ENCODE data around the gene XAF1. TPM values are rescaled to one million over a fixed set of nuclear protein-coding genes. Genes with fewer than 3 reads are reported as not detected.

The XAF1 gene
- total and polyA plus RNA-seq, 9 of the 15 experiments (the other 6 are each of a cell fraction or from before 2014, with no cell fraction given), result 0.07 to 0.22 (median 0.11) TPM; not detected in 4

DNA sequence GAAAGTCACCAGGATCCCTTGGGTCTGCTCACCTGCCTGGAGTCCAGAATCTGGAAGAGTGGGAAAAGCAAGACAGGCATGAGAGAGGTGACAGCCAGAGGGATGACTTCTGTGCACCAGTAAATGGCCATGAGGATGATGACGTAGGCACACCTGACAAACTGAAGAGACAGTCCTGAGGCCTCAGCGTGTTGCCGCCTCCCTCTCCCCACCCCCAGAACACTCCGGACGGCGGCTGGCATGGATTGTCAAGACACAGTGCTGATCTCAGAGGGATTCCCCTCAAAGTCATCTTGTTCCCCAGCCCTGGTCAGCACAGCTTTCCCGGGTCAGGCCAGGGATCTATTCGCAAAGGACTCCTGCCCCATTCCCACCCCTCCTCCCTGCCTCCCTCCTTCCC is 48.9 kb upstream of the XAF1 start:
- FAIRE-seq, result no peak
- H3K27me3 ChIP-seq (ENCODE audit: control insufficient read depth in 2 of 2, insufficient read depth in 2 of 2, low read length in 2 of 2), result peaks cover 0 to 48% of the 10 kb centered on the region in 2 experiments; a peak in 3 of 5 replicates
- BruUV-seq (replicated peaks), result no TSS peak
- in situ Hi-C loops (cut with MboI) (no loop called here), intact Hi-C loops (cut with micrococcal nuclease) (no loop called here)
- DNase-seq (ENCODE audit: extremely low read depth in 1 of 4, low spot score in 3 of 4), result no peak
- H3K4me3 ChIP-seq, result no peak overlapping the region
- no peaks in the 10 kb centered on the region for H3K36me3 ChIP-seq (ENCODE audit: control insufficient read depth, insufficient read depth, low read length)
- TF ChIP-seq NCOA2 (IDR thresholded peaks at IDR 0.05; ENCODE audit: partially characterized antibody in 2 of 2), result no peak
- TF ChIP-seq XRCC4 (IDR thresholded peaks at IDR 0.05; ENCODE audit: extremely low read depth, insufficient read depth, insufficient read length), result no peak
- no peak for TF ChIP-seq NFIX (CRISPR knock-in tag; IDR thresholded peaks at IDR 0.05; ENCODE audit: low read depth)
- no peak for TF ChIP-seq ZNF79 (CRISPR knock-in tag; IDR thresholded peaks at IDR 0.05; ENCODE audit: low read depth)
- no peak for TF ChIP-seq SIN3A (IDR thresholded peaks at IDR 0.05; ENCODE audit: borderline replicate concordance in 2 of 2, control insufficient read depth in 1 of 2, low read depth in 2 of 2, low read length in 2 of 2)
- TF ChIP-seq ZNF224 (CRISPR knock-in tag; IDR thresholded peaks at IDR 0.05), result no peak
- TF ChIP-seq RAD21 (CRISPR knock-in tag; conservative IDR thresholded peaks at IDR 0.05 in 1 of 2, IDR thresholded peaks at IDR 0.05 in 1 of 2), result no peak
- no peak for TF ChIP-seq ZBED1 (IDR thresholded peaks at IDR 0.05)
- no peak for TF ChIP-seq MYBL2 (IDR thresholded peaks at IDR 0.05; ENCODE audit: low read depth)
- TF ChIP-seq MYBL2 (CRISPR knock-in tag; IDR thresholded peaks at IDR 0.05; ENCODE audit: borderline replicate concordance), result no peak
- TF ChIP-seq, protein P1, sequence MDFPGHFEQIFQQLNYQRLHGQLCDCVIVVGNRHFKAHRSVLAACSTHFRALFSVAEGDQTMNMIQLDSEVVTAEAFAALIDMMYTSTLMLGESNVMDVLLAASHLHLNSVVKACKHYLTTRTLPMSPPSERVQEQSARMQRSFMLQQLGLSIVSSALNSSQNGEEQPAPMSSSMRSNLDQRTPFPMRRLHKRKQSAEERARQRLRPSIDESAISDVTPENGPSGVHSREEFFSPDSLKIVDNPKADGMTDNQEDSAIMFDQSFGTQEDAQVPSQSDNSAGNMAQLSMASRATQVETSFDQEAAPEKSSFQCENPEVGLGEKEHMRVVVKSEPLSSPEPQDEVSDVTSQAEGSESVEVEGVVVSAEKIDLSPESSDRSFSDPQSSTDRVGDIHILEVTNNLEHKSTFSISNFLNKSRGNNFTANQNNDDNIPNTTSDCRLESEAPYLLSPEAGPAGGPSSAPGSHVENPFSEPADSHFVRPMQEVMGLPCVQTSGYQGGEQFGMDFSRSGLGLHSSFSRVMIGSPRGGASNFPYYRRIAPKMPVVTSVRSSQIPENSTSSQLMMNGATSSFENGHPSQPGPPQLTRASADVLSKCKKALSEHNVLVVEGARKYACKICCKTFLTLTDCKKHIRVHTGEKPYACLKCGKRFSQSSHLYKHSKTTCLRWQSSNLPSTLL (IDR thresholded peaks at IDR 0.05), result no peak
- no peak for TF ChIP-seq CXXC5 (CRISPR knock-in tag; IDR thresholded peaks at IDR 0.05)
- no peak for TF ChIP-seq KAT7 (CRISPR knock-in tag; IDR thresholded peaks at IDR 0.05; ENCODE audit: borderline replicate concordance)
- no peak for TF ChIP-seq KDM2B (CRISPR knock-in tag; IDR thresholded peaks at IDR 0.05)
- no peak for TF ChIP-seq PHF8 (IDR thresholded peaks at IDR 0.05; ENCODE audit: borderline replicate concordance, low read length)
- H3K9ac ChIP-seq (ENCODE audit: insufficient read depth in 1 of 2, low read depth in 2 of 2, low read length in 2 of 2), result no peak overlapping the region
- no peaks in the 10 kb centered on the region for H3K9me3 ChIP-seq (replicated peaks; ENCODE audit: control insufficient read depth, insufficient read depth, low read depth, low read length)
- H3K27ac ChIP-seq (ENCODE audit: extremely low read depth, low read depth, low read length), result no peak overlapping the region
- POLR2A ChIA-PET, result no interaction called here
- no peak for ATAC-seq
- H4K20me1 ChIP-seq (replicated peaks; ENCODE audit: control insufficient read depth, insufficient read depth, low read length), result no peaks in the 10 kb centered on the region
- no peaks in the 10 kb centered on the region for H3K79me2 ChIP-seq (ENCODE audit: control insufficient read depth, insufficient read depth, low read length)
- no peak overlapping the region for H3K4me2 ChIP-seq (ENCODE audit: insufficient read depth, low read length)
- 0% methylated on average over 6 of the region's 8 CpGs for WGBS (ENCODE audit: insufficient coverage, low coverage, missing lambda C conversion rate)
- no peaks in the 10 kb centered on the region for H3K9me1 ChIP-seq (ENCODE audit: control insufficient read depth, insufficient read depth, low read length)
- H3K4me1 ChIP-seq (replicated peaks in 1 of 2; ENCODE audit: control insufficient read depth in 2 of 2, insufficient read depth in 2 of 2, low read length in 2 of 2), result no peaks in the 10 kb centered on the region
- CTCF ChIA-PET (ENCODE audit: low intra/inter-chr PET ratio), result no interaction called here
- H2AFZ ChIP-seq (ENCODE audit: low read depth, low read length), result no peak overlapping the region

Measured in K562 (cell line).